SK-N-SH treated with all-trans-retinoic acid at 6 μM for 48 hours (cell line): ENCODE measurements around the gene TRIM43.
"Not testable (repeated sequence)": the region's sequence is repeated elsewhere in the genome, so short reads cannot be mapped to it uniquely, and the experiment has no call there.

ENCODE experiments used
- ARNTL ChIP-seq: fragments of 450-650 bp; formaldehyde crosslinking; IDR thresholded peaks from 2 replicates; pipeline ENCODE4 v1.5.0; 2020; ENCODE audit warnings: low read depth, mild to moderate bottlenecking, moderate library complexity, borderline replicate concordance
- POU6F1 ChIP-seq: fragments of 250-450 bp; sonication (Bioruptor Pico); IDR thresholded peaks from 2 replicates; pipeline ENCODE4 v1.8.0; 2021; ENCODE audit warnings: low read depth, mild to moderate bottlenecking, moderate library complexity, borderline replicate concordance
- PPARA ChIP-seq: fragments of 250-450 bp; sonication (Bioruptor Pico); IDR thresholded peaks from 2 replicates; pipeline ENCODE4 v1.5.0; 2020; ENCODE audit warnings: mild to moderate bottlenecking, borderline replicate concordance
- RARB ChIP-seq: fragments of 250-450 bp; sonication (Bioruptor Pico); IDR thresholded peaks from 2 replicates; pipeline ENCODE4 v1.8.0; 2021; ENCODE audit warnings: mild to moderate bottlenecking, moderate library complexity
- ZFP3 ChIP-seq: fragments of 250-450 bp; sonication (Bioruptor Pico); IDR thresholded peaks from 2 replicates; pipeline ENCODE4 v1.5.0; 2020; ENCODE audit warnings: mild to moderate bottlenecking, moderate library complexity
- ZNF8 ChIP-seq: fragments of 450-650 bp; formaldehyde crosslinking; IDR thresholded peaks from 2 replicates; pipeline ENCODE4 v1.5.0; 2020; ENCODE audit warnings: mild to moderate bottlenecking, moderate library complexity
- TF ChIP-seq, protein P1 (sequence below): fragments of 250-450 bp; sonication (Bioruptor Pico); IDR thresholded peaks from 2 replicates; pipeline ENCODE4 v1.5.1; 2020; ENCODE audit warnings: low read depth, mild to moderate bottlenecking, moderate library complexity
- TF ChIP-seq, protein P2 (sequence below): fragments of 250-450 bp; sonication (Bioruptor Pico); IDR thresholded peaks from 2 replicates; pipeline ENCODE4 v1.8.0; 2020; ENCODE audit warnings: mild to moderate bottlenecking, moderate library complexity, borderline replicate concordance

DNA sequence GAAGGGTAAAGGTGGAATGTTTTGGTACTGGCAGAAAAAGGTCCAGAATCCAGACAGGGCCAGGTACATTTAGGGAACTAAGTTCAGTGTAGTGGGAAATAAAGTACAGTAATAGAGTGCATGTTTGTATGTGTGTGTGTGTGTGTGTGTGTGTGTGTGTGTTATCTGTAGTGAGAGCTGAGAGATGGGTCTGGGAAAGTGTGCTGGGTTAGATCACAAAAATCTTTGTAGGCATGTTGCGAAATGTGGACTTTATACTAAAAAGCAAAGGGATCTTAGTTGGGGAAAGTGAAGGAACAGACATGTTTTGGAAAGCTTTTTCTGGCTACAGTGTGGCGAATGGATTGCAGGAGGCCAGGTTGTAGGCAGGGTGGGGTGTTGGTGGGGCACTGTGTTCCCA, 53.5 kb downstream of the TRIM43 start:
- TF ChIP-seq, protein P1, sequence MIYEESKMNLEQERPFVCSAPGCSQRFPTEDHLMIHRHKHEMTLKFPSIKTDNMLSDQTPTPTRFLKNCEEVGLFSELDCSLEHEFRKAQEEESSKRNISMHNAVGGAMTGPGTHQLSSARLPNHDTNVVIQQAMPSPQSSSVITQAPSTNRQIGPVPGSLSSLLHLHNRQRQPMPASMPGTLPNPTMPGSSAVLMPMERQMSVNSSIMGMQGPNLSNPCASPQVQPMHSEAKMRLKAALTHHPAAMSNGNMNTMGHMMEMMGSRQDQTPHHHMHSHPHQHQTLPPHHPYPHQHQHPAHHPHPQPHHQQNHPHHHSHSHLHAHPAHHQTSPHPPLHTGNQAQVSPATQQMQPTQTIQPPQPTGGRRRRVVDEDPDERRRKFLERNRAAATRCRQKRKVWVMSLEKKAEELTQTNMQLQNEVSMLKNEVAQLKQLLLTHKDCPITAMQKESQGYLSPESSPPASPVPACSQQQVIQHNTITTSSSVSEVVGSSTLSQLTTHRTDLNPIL (CRISPR knock-in tag) = not testable (repeated sequence)
- not testable (repeated sequence) for TF ChIP-seq ZNF8; ARNTL (CRISPR knock-in tag); ZFP3; PPARA (CRISPR knock-in tag); POU6F1; RARB
- TF ChIP-seq, protein P2, sequence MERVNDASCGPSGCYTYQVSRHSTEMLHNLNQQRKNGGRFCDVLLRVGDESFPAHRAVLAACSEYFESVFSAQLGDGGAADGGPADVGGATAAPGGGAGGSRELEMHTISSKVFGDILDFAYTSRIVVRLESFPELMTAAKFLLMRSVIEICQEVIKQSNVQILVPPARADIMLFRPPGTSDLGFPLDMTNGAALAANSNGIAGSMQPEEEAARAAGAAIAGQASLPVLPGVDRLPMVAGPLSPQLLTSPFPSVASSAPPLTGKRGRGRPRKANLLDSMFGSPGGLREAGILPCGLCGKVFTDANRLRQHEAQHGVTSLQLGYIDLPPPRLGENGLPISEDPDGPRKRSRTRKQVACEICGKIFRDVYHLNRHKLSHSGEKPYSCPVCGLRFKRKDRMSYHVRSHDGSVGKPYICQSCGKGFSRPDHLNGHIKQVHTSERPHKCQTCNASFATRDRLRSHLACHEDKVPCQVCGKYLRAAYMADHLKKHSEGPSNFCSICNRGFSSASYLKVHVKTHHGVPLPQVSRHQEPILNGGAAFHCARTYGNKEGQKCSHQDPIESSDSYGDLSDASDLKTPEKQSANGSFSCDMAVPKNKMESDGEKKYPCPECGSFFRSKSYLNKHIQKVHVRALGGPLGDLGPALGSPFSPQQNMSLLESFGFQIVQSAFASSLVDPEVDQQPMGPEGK = not testable (repeated sequence)
